K562 (cell line): ENCODE measurements around the gene HERC3. TPM values are rescaled to one million over a fixed set of nuclear protein-coding genes. Genes with fewer than 3 reads are reported as not detected.

Source experiments
- NFIC ChIP-seq: fragments of 450-650 bp; IDR thresholded peaks from 2 replicates; pipeline ENCODE4 v1.6.1; 2017; ENCODE audit warnings: mild to moderate bottlenecking, inconsistent platforms
- polyA plus RNA-seq, 8 experiments: library from polyadenylated mRNA; depleted of rRNA in 4 of 8; stranded (reverse) in 5 of 8; unstranded in 3 of 8; fragments of >200 nt; fragmentation: Nextera tagmentation in 2 of 8; fragmentation: Illumina TruSeq in 1 of 8; extraction: Ambion mirVana in 2 of 8; extraction: Trizol in 1 of 8; gene quantifications; 2 replicates each; pipeline versions ENCODE4 v1.2.1 to v1.2.3, GENCODE V29; 2011 to 2014; ENCODE audit warnings: inconsistent platforms in 1 of 8, missing spikeins in 1 of 8
- total RNA-seq, 7 experiments: library from RNA; depleted of rRNA in 6 of 7; stranded (reverse); fragments of >200 nt in 6 of 7; fragmentation: Illumina TruSeq in 2 of 7; extraction: Trizol in 2 of 7; gene quantifications; 2 replicates each; pipeline versions ENCODE4 v1.2.1 to v1.2.3, GENCODE V29; 2011 to 2021; ENCODE audit warnings: low replicate concordance in 1 of 7
- TF ChIP-seq, protein P1 (sequence below), 2 experiments: fragments of 450-650 bp; formaldehyde crosslinking in 1 of 2; IDR thresholded peaks; 2 replicates each; pipeline versions ENCODE4 v1.4.0 to v1.6.1; 2014 to 2020; ENCODE audit warnings: mild to moderate bottlenecking in 2 of 2, borderline replicate concordance in 1 of 2, low read depth in 1 of 2
- TF ChIP-seq, protein P2 (sequence below), 2 experiments: IDR thresholded peaks in 1 of 2; conservative IDR thresholded peaks in 1 of 2; 2 replicates each; pipeline ENCODE4 v1.6.1; 2016; ENCODE audit warnings: low read depth in 2 of 2, mild to moderate bottlenecking in 1 of 2, missing compliant biosample characterization in 1 of 2, missing genetic modification characterization in 1 of 2, moderate library complexity in 1 of 2
- TF ChIP-seq, protein P3 (sequence below): fragments of 450-650 bp; IDR thresholded peaks from 2 replicates; pipeline ENCODE4 v1.6.1; 2016; ENCODE audit warnings: low read depth, mild to moderate bottlenecking, moderate library complexity

HERC3 gene
- total and polyA plus RNA-seq, 9 of the 15 experiments (the other 6 are each of a cell fraction or from before 2014, with no cell fraction given) = 1.8 to 13.1 (median 7.6) TPM

DNA sequence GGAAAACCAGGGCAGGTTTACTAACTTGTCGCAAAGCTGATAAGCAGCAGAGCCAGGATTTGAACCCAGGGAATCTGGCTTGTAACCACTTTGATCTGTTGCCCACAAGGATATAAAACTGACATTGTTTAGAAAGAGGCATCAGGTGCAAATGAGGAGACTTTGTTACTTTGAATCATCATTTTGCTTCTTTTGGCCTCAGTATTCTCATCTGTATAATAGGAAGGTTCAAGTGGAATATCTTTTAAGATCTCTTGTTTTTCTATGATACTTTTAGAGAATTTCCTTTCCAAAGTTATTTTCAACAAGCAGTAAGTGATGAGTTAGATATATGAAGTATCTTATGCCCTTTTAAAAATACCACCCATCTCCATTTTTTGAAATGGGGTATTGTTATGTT is 163.2 kb downstream of the HERC3 start (continued):
- TF ChIP-seq, protein P1, sequence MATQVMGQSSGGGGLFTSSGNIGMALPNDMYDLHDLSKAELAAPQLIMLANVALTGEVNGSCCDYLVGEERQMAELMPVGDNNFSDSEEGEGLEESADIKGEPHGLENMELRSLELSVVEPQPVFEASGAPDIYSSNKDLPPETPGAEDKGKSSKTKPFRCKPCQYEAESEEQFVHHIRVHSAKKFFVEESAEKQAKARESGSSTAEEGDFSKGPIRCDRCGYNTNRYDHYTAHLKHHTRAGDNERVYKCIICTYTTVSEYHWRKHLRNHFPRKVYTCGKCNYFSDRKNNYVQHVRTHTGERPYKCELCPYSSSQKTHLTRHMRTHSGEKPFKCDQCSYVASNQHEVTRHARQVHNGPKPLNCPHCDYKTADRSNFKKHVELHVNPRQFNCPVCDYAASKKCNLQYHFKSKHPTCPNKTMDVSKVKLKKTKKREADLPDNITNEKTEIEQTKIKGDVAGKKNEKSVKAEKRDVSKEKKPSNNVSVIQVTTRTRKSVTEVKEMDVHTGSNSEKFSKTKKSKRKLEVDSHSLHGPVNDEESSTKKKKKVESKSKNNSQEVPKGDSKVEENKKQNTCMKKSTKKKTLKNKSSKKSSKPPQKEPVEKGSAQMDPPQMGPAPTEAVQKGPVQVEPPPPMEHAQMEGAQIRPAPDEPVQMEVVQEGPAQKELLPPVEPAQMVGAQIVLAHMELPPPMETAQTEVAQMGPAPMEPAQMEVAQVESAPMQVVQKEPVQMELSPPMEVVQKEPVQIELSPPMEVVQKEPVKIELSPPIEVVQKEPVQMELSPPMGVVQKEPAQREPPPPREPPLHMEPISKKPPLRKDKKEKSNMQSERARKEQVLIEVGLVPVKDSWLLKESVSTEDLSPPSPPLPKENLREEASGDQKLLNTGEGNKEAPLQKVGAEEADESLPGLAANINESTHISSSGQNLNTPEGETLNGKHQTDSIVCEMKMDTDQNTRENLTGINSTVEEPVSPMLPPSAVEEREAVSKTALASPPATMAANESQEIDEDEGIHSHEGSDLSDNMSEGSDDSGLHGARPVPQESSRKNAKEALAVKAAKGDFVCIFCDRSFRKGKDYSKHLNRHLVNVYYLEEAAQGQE (IDR thresholded peaks at IDR 0.05; ENCODE audit: borderline replicate concordance) = no peak
- TF ChIP-seq, protein P1 (CRISPR knock-in tag; IDR thresholded peaks at IDR 0.05; ENCODE audit: low read depth) = no peak
- TF ChIP-seq, protein P2, sequence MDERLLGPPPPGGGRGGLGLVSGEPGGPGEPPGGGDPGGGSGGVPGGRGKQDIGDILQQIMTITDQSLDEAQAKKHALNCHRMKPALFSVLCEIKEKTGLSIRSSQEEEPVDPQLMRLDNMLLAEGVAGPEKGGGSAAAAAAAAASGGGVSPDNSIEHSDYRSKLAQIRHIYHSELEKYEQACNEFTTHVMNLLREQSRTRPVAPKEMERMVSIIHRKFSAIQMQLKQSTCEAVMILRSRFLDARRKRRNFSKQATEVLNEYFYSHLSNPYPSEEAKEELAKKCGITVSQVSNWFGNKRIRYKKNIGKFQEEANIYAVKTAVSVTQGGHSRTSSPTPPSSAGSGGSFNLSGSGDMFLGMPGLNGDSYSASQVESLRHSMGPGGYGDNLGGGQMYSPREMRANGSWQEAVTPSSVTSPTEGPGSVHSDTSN (CRISPR knock-in tag; IDR thresholded peaks at IDR 0.05; ENCODE audit: low read depth) = no peak
- TF ChIP-seq, protein P2 (tag; conservative IDR thresholded peaks at IDR 0.05; ENCODE audit: low read depth) = no peak
- no peak for TF ChIP-seq NFIC
- TF ChIP-seq, protein P3, sequence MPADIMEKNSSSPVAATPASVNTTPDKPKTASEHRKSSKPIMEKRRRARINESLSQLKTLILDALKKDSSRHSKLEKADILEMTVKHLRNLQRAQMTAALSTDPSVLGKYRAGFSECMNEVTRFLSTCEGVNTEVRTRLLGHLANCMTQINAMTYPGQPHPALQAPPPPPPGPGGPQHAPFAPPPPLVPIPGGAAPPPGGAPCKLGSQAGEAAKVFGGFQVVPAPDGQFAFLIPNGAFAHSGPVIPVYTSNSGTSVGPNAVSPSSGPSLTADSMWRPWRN = no peak
- TF ChIP-seq, all 486 proteins: peak for 2
